Stimulated activated memory B cell treated with anti-CD40 and anti-IgM and Interleukin-4, amounts not matched to agents 10 μg/mL and 1 μg/mL and 100 μg/mL, for 72 hours (primary cell): ENCODE measurements around the gene RBBP6.

ENCODE experiments used
- ATAC-seq: fragments of 150-1000 bp; cut with Tn5 transposase; 2 replicates; pipeline ENCODE4 v1.10.0; 2021
- H3K27ac Mint-ChIP-seq: one replicate; pipeline ENCODE4 v1.8.0; 2022; ENCODE audit warnings: mild to moderate bottlenecking, mixed read lengths
- H3K27me3 Mint-ChIP-seq: one replicate; pipeline ENCODE4 v1.8.0; 2022; ENCODE audit warnings: mixed read lengths
- H3K36me3 Mint-ChIP-seq: one replicate; pipeline ENCODE4 v1.8.0; 2022; ENCODE audit warnings: mixed read lengths
- H3K4me1 Mint-ChIP-seq: one replicate; pipeline ENCODE4 v1.8.0; 2022; ENCODE audit warnings: mixed read lengths
- H3K4me3 Mint-ChIP-seq: one replicate; pipeline ENCODE4 v1.8.0; 2022; ENCODE audit warnings: mild to moderate bottlenecking, moderate library complexity, mixed read lengths
- H3K9me3 Mint-ChIP-seq: one replicate; pipeline ENCODE4 v1.8.0; 2022; ENCODE audit warnings: mixed read lengths

The RBBP6 gene

GRCh38 chr16:24537474-24538337, 1.7 kb upstream of the RBBP6 start:
- Mint-ChIP-seq H3K27me3 (no peaks in the 10 kb centered on the region), H3K9me3 (no peaks in the 10 kb centered on the region), H3K36me3 (peaks cover 13% of the 10 kb centered on the region), H3K27ac (no peak overlapping the region), H3K4me3 (no peak overlapping the region), H3K4me1 (peaks cover 18% of the 10 kb centered on the region)
- no peak for ATAC-seq

DNA sequence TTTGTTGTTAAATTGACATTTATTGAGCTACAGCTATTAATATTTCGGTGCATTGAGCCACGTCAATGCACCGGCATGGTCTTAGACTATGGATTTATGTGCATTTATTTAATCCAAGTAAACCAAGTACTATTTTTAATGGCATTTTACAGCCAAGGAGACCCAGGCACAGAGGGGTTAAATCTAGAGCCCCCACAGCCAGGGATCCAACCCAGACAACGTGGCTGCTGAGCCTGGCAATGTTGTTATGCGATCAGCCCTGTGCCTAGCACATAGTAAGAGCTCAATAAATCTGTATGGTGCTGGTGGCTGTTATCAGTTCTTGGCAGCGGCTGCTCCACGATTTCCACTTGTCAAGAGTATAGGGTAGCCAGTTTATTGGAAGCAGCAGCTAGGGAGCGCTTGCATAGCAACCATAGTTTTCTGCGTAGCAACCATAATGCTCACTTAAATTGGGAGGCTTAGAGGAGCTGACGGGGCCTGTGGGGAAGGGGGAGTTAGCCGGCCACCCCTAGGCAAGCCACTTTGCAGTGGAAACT, 541 bp upstream of the RBBP6 start:
- peak overlapping the region; percentile 100 for H3K4me3 Mint-ChIP-seq
- H3K27me3 Mint-ChIP-seq: no peaks in the 10 kb centered on the region
- H3K4me1 Mint-ChIP-seq: peaks cover 24% of the 10 kb centered on the region
- no peaks in the 10 kb centered on the region for H3K9me3 Mint-ChIP-seq
- no peak for ATAC-seq
- H3K36me3 Mint-ChIP-seq: peaks cover 13% of the 10 kb centered on the region
- H3K27ac Mint-ChIP-seq: peak overlapping the region; percentile 100

- Mint-ChIP-seq H3K27ac (peak overlapping the region; percentile 100), H3K36me3 (peaks cover 18% of the 10 kb centered on the region), H3K9me3 (no peaks in the 10 kb centered on the region), H3K27me3 (no peaks in the 10 kb centered on the region), H3K4me1 (peaks cover 36% of the 10 kb centered on the region), H3K4me3 (peak overlapping the region; percentile 100)
- peak; percentile 63 for ATAC-seq
These were observed 660 bp downstream of the RBBP6 start for GRCh38 chr16:24539850-24540601.

- peak overlapping the region; percentile 100 for H3K27ac Mint-ChIP-seq
- no peaks in the 10 kb centered on the region for H3K27me3 Mint-ChIP-seq
- no peaks in the 10 kb centered on the region for H3K9me3 Mint-ChIP-seq
- H3K36me3 Mint-ChIP-seq: peaks cover 25% of the 10 kb centered on the region
- peaks cover 43% of the 10 kb centered on the region for H3K4me1 Mint-ChIP-seq
- peak overlapping the region; percentile 100 for H3K4me3 Mint-ChIP-seq
- ATAC-seq: no peak
These were observed 1.3 kb downstream of the RBBP6 start for GRCh38 chr16:24540602-24541210.

GRCh38 chr16:24541233-24541933, 2.0 kb downstream of the RBBP6 start:
- H3K4me3 Mint-ChIP-seq: peak overlapping the region; percentile 100
- H3K27me3 Mint-ChIP-seq: no peaks in the 10 kb centered on the region
- no peaks in the 10 kb centered on the region for H3K9me3 Mint-ChIP-seq
- peaks cover 27% of the 10 kb centered on the region for H3K36me3 Mint-ChIP-seq
- H3K4me1 Mint-ChIP-seq: peaks cover 44% of the 10 kb centered on the region
- ATAC-seq: no peak
- H3K27ac Mint-ChIP-seq: peak overlapping the region; percentile 100

DNA sequence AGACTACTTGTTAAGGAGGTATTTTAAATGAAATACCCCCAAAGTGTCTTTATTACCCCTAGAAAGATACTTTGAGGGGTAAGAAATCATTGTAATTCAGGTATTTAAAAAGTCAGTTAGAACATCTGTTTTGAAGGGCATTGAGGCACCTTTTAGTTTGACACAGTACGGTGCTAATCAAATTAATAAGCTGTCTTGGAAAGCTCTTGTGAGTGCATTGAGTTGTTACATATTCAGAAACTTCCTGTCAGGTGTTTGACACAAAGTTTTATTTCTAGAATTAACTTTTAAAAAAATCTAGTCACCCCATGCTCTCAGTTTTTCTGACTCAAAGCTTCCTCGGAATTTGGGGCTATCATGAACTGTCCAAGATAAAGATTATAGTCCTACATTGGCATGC, 4.6 kb downstream of the RBBP6 start:
- H3K27ac Mint-ChIP-seq: no peak overlapping the region
- H3K27me3 Mint-ChIP-seq: no peaks in the 10 kb centered on the region
- H3K4me3 Mint-ChIP-seq: no peak overlapping the region
- no peaks in the 10 kb centered on the region for H3K9me3 Mint-ChIP-seq
- peaks cover 35% of the 10 kb centered on the region for H3K36me3 Mint-ChIP-seq
- ATAC-seq: no peak
- peaks cover 47% of the 10 kb centered on the region for H3K4me1 Mint-ChIP-seq

GRCh38 chr16:24544640-24545039, 5.3 kb downstream of the RBBP6 start:
- no peak overlapping the region for H3K27ac Mint-ChIP-seq
- H3K9me3 Mint-ChIP-seq: no peaks in the 10 kb centered on the region
- no peaks in the 10 kb centered on the region for H3K27me3 Mint-ChIP-seq
- peaks cover 47% of the 10 kb centered on the region for H3K4me1 Mint-ChIP-seq
- H3K36me3 Mint-ChIP-seq: peaks cover 42% of the 10 kb centered on the region
- ATAC-seq: no peak
- no peak overlapping the region for H3K4me3 Mint-ChIP-seq

DNA sequence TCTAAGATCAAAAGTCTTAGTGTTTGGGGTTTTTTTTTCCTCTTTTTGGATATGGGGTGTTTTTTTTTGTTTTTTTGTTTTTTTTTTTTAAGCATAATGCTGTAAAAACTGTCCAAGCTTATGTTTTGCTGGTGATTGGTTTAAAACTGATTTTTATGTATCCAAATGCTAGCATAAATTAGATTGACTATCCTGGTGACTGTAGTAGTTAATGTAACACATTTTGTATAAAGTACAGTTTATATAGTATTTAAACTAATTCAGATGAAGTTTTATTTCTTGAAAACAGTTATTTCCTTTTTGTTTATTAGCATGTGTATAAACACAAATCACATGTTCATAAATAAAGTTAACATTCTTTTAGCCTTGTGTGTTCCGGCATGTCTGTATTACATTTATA, 10.9 kb downstream of the RBBP6 start:
- Mint-ChIP-seq H3K4me3 (no peak overlapping the region), H3K9me3 (no peaks in the 10 kb centered on the region), H3K27me3 (no peaks in the 10 kb centered on the region), H3K27ac (no peak overlapping the region), H3K36me3 (peaks cover 41% of the 10 kb centered on the region), H3K4me1 (peaks cover 9% of the 10 kb centered on the region)
- ATAC-seq: no peak

DNA sequence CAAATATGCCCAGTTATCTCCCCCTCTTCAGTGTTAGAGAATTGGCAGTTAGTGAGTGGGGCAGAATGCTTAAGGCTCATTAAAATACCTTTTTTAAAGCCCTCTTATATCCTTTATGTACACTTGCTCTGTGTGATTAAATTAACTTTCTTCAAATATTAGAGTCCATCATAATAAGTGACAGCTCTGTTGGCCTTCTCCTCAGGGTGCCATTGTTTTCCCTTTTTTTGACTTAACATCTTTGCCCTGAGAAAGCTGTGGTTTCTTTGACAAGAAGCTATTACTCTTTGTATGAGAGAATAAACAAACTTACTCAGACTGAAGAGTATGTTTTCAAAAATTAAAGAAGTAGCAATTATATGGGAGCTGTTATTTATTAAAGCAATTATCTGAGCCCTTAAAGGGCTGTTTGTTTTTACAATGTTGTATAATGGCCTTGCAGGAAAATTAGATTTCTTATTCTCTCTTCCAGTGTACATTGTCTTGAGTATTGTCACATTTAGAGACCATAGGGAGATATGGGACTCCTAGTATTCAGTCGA, 13.4 kb downstream of the RBBP6 start:
- no peaks in the 10 kb centered on the region for H3K27me3 Mint-ChIP-seq
- ATAC-seq: no peak
- no peaks in the 10 kb centered on the region for H3K4me1 Mint-ChIP-seq
- H3K4me3 Mint-ChIP-seq: no peak overlapping the region
- no peaks in the 10 kb centered on the region for H3K9me3 Mint-ChIP-seq
- H3K27ac Mint-ChIP-seq: no peak overlapping the region
- peaks cover 52% of the 10 kb centered on the region for H3K36me3 Mint-ChIP-seq

- H3K4me1 Mint-ChIP-seq: no peaks in the 10 kb centered on the region
These were observed 14.6 kb downstream of the RBBP6 start for GRCh38 chr16:24553983-24554382.

DNA sequence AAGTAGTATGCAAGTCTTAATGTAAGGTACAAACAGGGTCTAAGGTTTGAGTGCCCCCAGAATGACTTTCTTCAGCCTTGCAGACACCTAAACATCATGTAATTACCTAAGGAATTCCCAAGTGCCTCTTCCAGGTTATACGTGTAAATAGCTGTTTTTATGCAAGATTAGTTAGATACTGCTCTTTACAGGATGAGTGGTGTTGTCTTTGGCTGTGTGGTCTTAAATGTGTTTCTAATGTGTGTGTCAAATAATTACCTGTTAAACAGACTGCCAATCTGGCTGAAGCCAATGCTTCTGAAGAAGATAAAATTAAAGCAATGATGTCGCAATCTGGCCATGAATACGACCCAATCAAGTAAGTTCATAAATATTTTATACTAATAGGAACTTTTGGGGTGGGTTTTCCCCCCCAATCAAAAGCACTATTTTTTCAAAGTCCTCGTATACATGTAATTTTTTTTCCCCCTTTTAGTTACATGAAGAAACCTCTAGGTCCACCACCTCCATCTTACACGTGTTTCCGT, 16.0 kb downstream of the RBBP6 start:
- H3K4me1 Mint-ChIP-seq: no peaks in the 10 kb centered on the region
- H3K27ac Mint-ChIP-seq: no peak overlapping the region
- H3K36me3 Mint-ChIP-seq: peaks cover 51% of the 10 kb centered on the region
- ATAC-seq: no peak
- no peak overlapping the region for H3K4me3 Mint-ChIP-seq
- H3K27me3 Mint-ChIP-seq: no peaks in the 10 kb centered on the region
- no peaks in the 10 kb centered on the region for H3K9me3 Mint-ChIP-seq

More at GRCh38 chr16:24553983-24554382, 14.6 kb downstream of the RBBP6 start:
- Mint-ChIP-seq H3K27me3 (no peaks in the 10 kb centered on the region), H3K27ac (no peak overlapping the region), H3K9me3 (no peaks in the 10 kb centered on the region), H3K4me3 (no peak overlapping the region), H3K36me3 (peaks cover 60% of the 10 kb centered on the region)
- no peak for ATAC-seq

- Mint-ChIP-seq H3K4me3 (no peak overlapping the region), H3K27ac (no peak overlapping the region), H3K36me3 (peaks cover 51% of the 10 kb centered on the region), H3K9me3 (no peaks in the 10 kb centered on the region), H3K4me1 (no peaks in the 10 kb centered on the region), H3K27me3 (no peaks in the 10 kb centered on the region)
- no peak for ATAC-seq
These were observed 23.4 kb downstream of the RBBP6 start for GRCh38 chr16:24562811-24563210.

DNA sequence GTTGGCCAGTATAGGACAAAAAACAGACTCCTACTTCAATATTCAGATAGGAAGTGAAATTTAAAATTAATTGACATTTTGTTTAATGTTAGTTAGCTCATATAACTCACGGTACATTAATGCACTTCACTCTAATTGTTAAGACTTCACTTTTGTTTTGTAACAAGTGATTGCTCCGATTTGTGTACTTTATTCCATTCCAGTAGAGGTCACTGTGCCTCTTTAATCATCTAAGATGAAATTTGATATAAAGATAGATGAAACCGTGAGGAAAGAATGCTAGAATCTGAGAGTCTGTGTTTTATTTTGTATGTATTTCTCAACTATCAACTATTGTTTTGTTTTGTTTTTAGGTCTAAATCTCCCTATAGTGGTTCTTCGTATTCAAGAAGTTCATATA, 29.0 kb downstream of the RBBP6 start:
- H3K27ac Mint-ChIP-seq: no peak overlapping the region
- peaks cover 20% of the 10 kb centered on the region for H3K9me3 Mint-ChIP-seq
- no peaks in the 10 kb centered on the region for H3K4me1 Mint-ChIP-seq
- no peak for ATAC-seq
- H3K27me3 Mint-ChIP-seq: no peaks in the 10 kb centered on the region
- peaks cover 64% of the 10 kb centered on the region for H3K36me3 Mint-ChIP-seq
- no peak overlapping the region for H3K4me3 Mint-ChIP-seq

DNA sequence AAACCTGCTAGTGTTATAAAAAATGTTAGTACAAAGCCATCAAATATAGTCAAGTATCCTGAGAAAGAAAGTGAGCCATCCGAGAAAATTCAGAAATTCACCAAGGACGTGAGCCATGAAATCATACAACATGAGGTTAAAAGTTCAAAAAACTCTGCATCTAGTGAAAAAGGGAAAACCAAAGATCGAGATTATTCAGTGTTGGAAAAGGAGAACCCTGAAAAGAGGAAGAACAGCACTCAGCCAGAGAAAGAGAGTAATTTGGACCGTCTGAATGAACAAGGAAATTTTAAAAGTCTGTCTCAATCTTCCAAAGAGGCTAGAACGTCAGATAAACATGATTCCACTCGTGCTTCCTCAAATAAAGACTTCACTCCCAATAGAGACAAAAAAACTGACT, 31.7 kb downstream of the RBBP6 start:
- peaks cover 20% of the 10 kb centered on the region for H3K9me3 Mint-ChIP-seq
- H3K4me1 Mint-ChIP-seq: no peaks in the 10 kb centered on the region
- ATAC-seq: no peak
- H3K4me3 Mint-ChIP-seq: no peak overlapping the region
- H3K27me3 Mint-ChIP-seq: no peaks in the 10 kb centered on the region
- peaks cover 63% of the 10 kb centered on the region for H3K36me3 Mint-ChIP-seq
- no peak overlapping the region for H3K27ac Mint-ChIP-seq
